Measurements from ENCODE around the gene SLAMF6.
"Not testable (repeated sequence)": the region's sequence is repeated elsewhere in the genome, so short reads cannot be mapped to it uniquely, and the experiment has no call there.

Gene SLAMF6

GRCh38 chr1:160504651-160505050, 18.4 kb downstream of the SLAMF6 start:
- no peak for DNase-seq
- Mint-ChIP-seq H3K27ac (no peak overlapping the region), H3K9me3 (peaks cover 56% of the 10 kb centered on the region)

GRCh38 chr1:160503087-160503486, 20.0 kb downstream of the SLAMF6 start:
- DNase-seq = no peak
- Mint-ChIP-seq H3K27ac (no peak overlapping the region), H3K27me3 (ENCODE audit: low read depth, poor library complexity) (peaks cover 12% of the 10 kb centered on the region)

More at GRCh38 chr1:160504651-160505050, 18.4 kb downstream of the SLAMF6 start:
- no peak overlapping the region for H3K4me3 Mint-ChIP-seq
- peaks cover 12% of the 10 kb centered on the region for H3K27me3 Mint-ChIP-seq (ENCODE audit: low read depth, poor library complexity)
- no peaks in the 10 kb centered on the region for H3K36me3 Mint-ChIP-seq (ENCODE audit: low read depth)
- no peak for TF ChIP-seq CTCF (IDR thresholded peaks at IDR 0.05)
- no peaks in the 10 kb centered on the region for H3K4me1 Mint-ChIP-seq

GRCh38 chr1:160500321-160500990, 22.6 kb downstream of the SLAMF6 start:
- no peaks in the 10 kb centered on the region for H3K36me3 Mint-ChIP-seq (ENCODE audit: low read depth)
- H3K27ac Mint-ChIP-seq = no peak overlapping the region
- H3K27me3 Mint-ChIP-seq (ENCODE audit: low read depth, poor library complexity) = peaks cover 12% of the 10 kb centered on the region
- no peaks in the 10 kb centered on the region for H3K4me1 Mint-ChIP-seq
- H3K4me3 Mint-ChIP-seq = no peak overlapping the region
- no peak for DNase-seq
- H3K9me3 Mint-ChIP-seq = peaks cover 30% of the 10 kb centered on the region
- no peak for TF ChIP-seq CTCF (IDR thresholded peaks at IDR 0.05)

More at GRCh38 chr1:160503087-160503486, 20.0 kb downstream of the SLAMF6 start:
- Mint-ChIP-seq H3K9me3 (peaks cover 54% of the 10 kb centered on the region), H3K4me3 (no peak overlapping the region), H3K36me3 (ENCODE audit: low read depth) (no peaks in the 10 kb centered on the region), H3K4me1 (no peaks in the 10 kb centered on the region)
- no peak for TF ChIP-seq CTCF (IDR thresholded peaks at IDR 0.05)

GRCh38 chr1:160499631-160500030, 23.4 kb downstream of the SLAMF6 start:
- TF ChIP-seq CTCF (IDR thresholded peaks at IDR 0.05) = no peak
- no peaks in the 10 kb centered on the region for H3K36me3 Mint-ChIP-seq (ENCODE audit: low read depth)
- H3K4me3 Mint-ChIP-seq = no peak overlapping the region
- H3K27me3 Mint-ChIP-seq (ENCODE audit: low read depth, poor library complexity) = peaks cover 12% of the 10 kb centered on the region
- H3K9me3 Mint-ChIP-seq = peaks cover 23% of the 10 kb centered on the region
- DNase-seq = no peak
- no peak overlapping the region for H3K27ac Mint-ChIP-seq
- H3K4me1 Mint-ChIP-seq = no peaks in the 10 kb centered on the region

GRCh38 chr1:160498301-160499065, 24.6 kb downstream of the SLAMF6 start:
- H3K4me1 Mint-ChIP-seq; H3K27ac Mint-ChIP-seq; H3K4me3 Mint-ChIP-seq; DNase-seq; H3K36me3 Mint-ChIP-seq (ENCODE audit: low read depth): not testable (repeated sequence)
- Mint-ChIP-seq H3K27me3 (ENCODE audit: low read depth, poor library complexity) (peaks cover 12% of the 10 kb centered on the region), H3K9me3 (peaks cover 20% of the 10 kb centered on the region)

DNA sequence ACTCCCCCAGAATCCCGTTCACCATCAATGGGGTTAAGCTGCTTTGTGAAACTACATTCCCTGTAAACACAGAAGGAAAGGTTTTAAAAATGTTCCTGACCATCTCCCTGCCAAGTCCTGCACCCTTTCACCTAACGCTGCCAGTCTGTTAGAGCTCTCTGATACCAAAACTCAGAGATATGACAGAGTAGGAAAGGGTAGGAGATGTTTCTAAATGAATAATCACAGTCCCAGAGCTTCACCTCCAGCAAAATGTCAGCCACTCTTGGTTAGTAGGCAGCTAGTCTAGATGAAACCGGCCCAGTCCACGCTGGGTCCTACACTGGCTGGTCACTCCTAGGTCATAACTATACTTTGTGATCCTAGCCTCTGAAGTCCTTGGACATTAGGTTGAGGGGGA, 26.7 kb downstream of the SLAMF6 start:
- no peaks in the 10 kb centered on the region for H3K27me3 Mint-ChIP-seq (ENCODE audit: low read depth, poor library complexity)
- H3K4me3 Mint-ChIP-seq = no peak overlapping the region
- H3K27ac Mint-ChIP-seq = no peak overlapping the region
- DNase-seq = no peak
- no peak for TF ChIP-seq CTCF (IDR thresholded peaks at IDR 0.05)
- H3K4me1 Mint-ChIP-seq = no peaks in the 10 kb centered on the region
- H3K36me3 Mint-ChIP-seq (ENCODE audit: low read depth) = no peaks in the 10 kb centered on the region
- peaks cover 20% of the 10 kb centered on the region for H3K9me3 Mint-ChIP-seq
